Fibroblast of lung (primary cell): ENCODE results near the gene OSTC. TPM values are rescaled to one million over a fixed set of nuclear protein-coding genes. Genes with fewer than 3 reads are reported as not detected.

Experiments
- DNase-seq, 2 donors: peaks; one replicate each; pipeline versions ENCODE4 v3.0.0 to v3.0.0-alpha.2; 2010; ENCODE audit warnings: low read depth in 2 of 2
- H2AFZ ChIP-seq: 2 replicates; pipeline ENCODE4 v1.5.1; 2012; ENCODE audit warnings: low read length, control low read depth, inconsistent platforms
- H3K27ac ChIP-seq: 2 replicates; pipeline ENCODE4 v1.5.1; 2011; ENCODE audit warnings: low read length, control low read depth; ENCODE audit not compliant: insufficient read depth
- H3K27me3 ChIP-seq: 2 replicates; pipeline ENCODE4 v1.5.1; 2011; ENCODE audit warnings: mild to moderate bottlenecking, low read length; ENCODE audit not compliant: control insufficient read depth, insufficient read depth
- H3K36me3 ChIP-seq: 2 replicates; pipeline ENCODE4 v1.5.1; 2011; ENCODE audit warnings: low read length; ENCODE audit not compliant: control insufficient read depth, insufficient read depth
- H3K4me1 ChIP-seq: 2 replicates; pipeline ENCODE4 v1.5.1; 2011; ENCODE audit warnings: low read length; ENCODE audit not compliant: control insufficient read depth, insufficient read depth; ENCODE audit errors: extremely low read depth
- H3K4me2 ChIP-seq: 2 replicates; pipeline ENCODE4 v1.5.1; 2011; ENCODE audit warnings: low read length, control low read depth; ENCODE audit not compliant: insufficient read depth; ENCODE audit errors: extremely low read depth
- H3K4me3 ChIP-seq, 4 experiments: fragments of 200-600 bp in 1 of 4; sonication (generic) in 1 of 4; replicated peaks in 1 of 4; 2 replicates each; pipeline ENCODE4 v1.5.1; 2011 to 2016; ENCODE audit warnings: low read length in 4 of 4, low read depth in 3 of 4, mild to moderate bottlenecking in 3 of 4, control low read depth in 2 of 4, inconsistent platforms in 1 of 4, mixed read lengths in 1 of 4; ENCODE audit not compliant: insufficient read depth in 1 of 4; ENCODE audit errors: control extremely low read depth in 1 of 4
- H3K79me2 ChIP-seq: 2 replicates; pipeline ENCODE4 v1.5.1; 2012; ENCODE audit warnings: mild to moderate bottlenecking, low read length, inconsistent platforms; ENCODE audit not compliant: control insufficient read depth, insufficient read depth
- H3K9ac ChIP-seq: 2 replicates; pipeline ENCODE4 v1.5.1; 2011; ENCODE audit warnings: mild to moderate bottlenecking, low read length, control low read depth; ENCODE audit not compliant: insufficient read depth
- H3K9me3 ChIP-seq: 2 replicates; pipeline ENCODE4 v1.5.1; 2012; ENCODE audit warnings: low read depth, low read length; ENCODE audit not compliant: control insufficient read depth, insufficient read depth
- H4K20me1 ChIP-seq: 2 replicates; pipeline ENCODE4 v1.5.1; 2011; ENCODE audit warnings: low read length; ENCODE audit not compliant: control insufficient read depth, insufficient read depth; ENCODE audit errors: extremely low read depth
- CTCF ChIP-seq, 2 donors: IDR thresholded peaks in 1 of 2; conservative IDR thresholded peaks in 1 of 2; 1 replicate in 1 of 2; 2 replicates in 1 of 2; pipeline ENCODE4 v1.5.1; 2011 to 2012; ENCODE audit warnings: low read length in 2 of 2, control low read depth in 1 of 2, inconsistent platforms in 1 of 2, low read depth in 1 of 2, mild to moderate bottlenecking in 1 of 2
- EZH2 ChIP-seq: IDR thresholded peaks from 2 replicates; pipeline ENCODE4 v1.5.1; 2012; ENCODE audit warnings: low read length, control low read depth, mild to moderate bottlenecking; ENCODE audit errors: missing control alignments
- polyA plus RNA-seq, 2 donors: library from polyadenylated mRNA; depleted of rRNA in 1 of 2; stranded (reverse) in 1 of 2; unstranded in 1 of 2; fragments of >200 nt; gene quantifications; 2 replicates each; pipeline ENCODE4 v1.2.1, GENCODE V29; 2011 to 2012; ENCODE audit warnings: missing spikeins in 1 of 2
- total RNA-seq: library from RNA; depleted of rRNA; stranded (reverse); fragments of >200 nt; gene quantifications from 2 replicates; pipeline ENCODE4 v1.2.1, GENCODE V29; 2014

The OSTC gene
- total and polyA plus RNA-seq, 2 donors (not counting 1 experiment from before 2014, with no cell fraction given), result 108 to 312 TPM

- TF ChIP-seq EZH2, result no peak
- TF ChIP-seq CTCF (conservative IDR thresholded peaks at IDR 0.05 in 1 of 2, IDR thresholded peaks at IDR 0.05 in 1 of 2; ENCODE audit: low read depth in 1 of 2, low read length in 2 of 2), result peak; percentile 20 to 34
- peak; percentile 51 to 57 for DNase-seq
Measured at GRCh38 chr4:108683479-108683878, 33.1 kb downstream of the OSTC start.

GRCh38 chr4:108685036-108685686, 34.8 kb downstream of the OSTC start:
- Histone ChIP-seq H3K9ac (no peak overlapping the region), H3K4me1 (no peaks in the 10 kb centered on the region), H3K27ac (no peak overlapping the region), H2AFZ (no peak overlapping the region), H3K9me3 (no peaks in the 10 kb centered on the region), H4K20me1 (no peaks in the 10 kb centered on the region), H3K36me3 (no peaks in the 10 kb centered on the region), H3K4me2 (no peak overlapping the region), H3K4me3 (no peak overlapping the region), H3K79me2 (no peaks in the 10 kb centered on the region), H3K27me3 (no peaks in the 10 kb centered on the region)
- TF ChIP-seq EZH2 (no peak), CTCF (conservative IDR thresholded peaks at IDR 0.05 in 1 of 2, IDR thresholded peaks at IDR 0.05 in 1 of 2; ENCODE audit: low read depth in 1 of 2, low read length in 2 of 2) (no peak)
- peak in 1 of 2 donors; percentile 17 for DNase-seq

More at GRCh38 chr4:108683479-108683878, 33.1 kb downstream of the OSTC start:
- H3K79me2 ChIP-seq, result no peaks in the 10 kb centered on the region
- no peaks in the 10 kb centered on the region for H3K4me1 ChIP-seq
- H3K27ac ChIP-seq, result no peak overlapping the region
- H3K4me3 ChIP-seq, result no peak overlapping the region
- no peak overlapping the region for H3K9ac ChIP-seq
- H3K9me3 ChIP-seq, result no peaks in the 10 kb centered on the region
- H3K36me3 ChIP-seq, result no peaks in the 10 kb centered on the region
- H2AFZ ChIP-seq, result no peak overlapping the region
- H3K4me2 ChIP-seq, result no peak overlapping the region
- H3K27me3 ChIP-seq, result no peaks in the 10 kb centered on the region
- no peaks in the 10 kb centered on the region for H4K20me1 ChIP-seq

- H3K79me2 ChIP-seq, result no peaks in the 10 kb centered on the region
- H3K4me3 ChIP-seq, result no peak overlapping the region
- no peaks in the 10 kb centered on the region for H3K9me3 ChIP-seq
- no peak overlapping the region for H3K4me2 ChIP-seq
- H3K27ac ChIP-seq, result no peak overlapping the region
- H3K4me1 ChIP-seq, result no peaks in the 10 kb centered on the region
- DNase-seq, result peak in 1 of 2 donors; percentile 19
- no peaks in the 10 kb centered on the region for H4K20me1 ChIP-seq
- H3K9ac ChIP-seq, result no peak overlapping the region
- TF ChIP-seq CTCF (conservative IDR thresholded peaks at IDR 0.05 in 1 of 2, IDR thresholded peaks at IDR 0.05 in 1 of 2; ENCODE audit: low read depth in 1 of 2, low read length in 2 of 2) (no peak), EZH2 (no peak)
- no peaks in the 10 kb centered on the region for H3K36me3 ChIP-seq
- H2AFZ ChIP-seq, result no peak overlapping the region
- H3K27me3 ChIP-seq, result no peaks in the 10 kb centered on the region
Measured at GRCh38 chr4:108690738-108691137, 40.3 kb downstream of the OSTC start.
